Skeletal muscle satellite cell (primary cell): ENCODE results near the gene LRRC31.

Experiments used
- H3K27me3 ChIP-seq: 2 replicates; pipeline ENCODE4 v1.7.0; 2013; ENCODE audit warnings: low read length; ENCODE audit not compliant: control insufficient read depth, insufficient read depth
- H3K36me3 ChIP-seq: 2 replicates; pipeline ENCODE4 v1.7.0; 2013; ENCODE audit warnings: mild to moderate bottlenecking, control low read depth, low read length; ENCODE audit not compliant: insufficient read depth
- H3K4me1 ChIP-seq: 2 replicates; pipeline ENCODE4 v1.7.0; 2013; ENCODE audit warnings: low read length; ENCODE audit not compliant: control insufficient read depth, insufficient read depth
- H3K4me2 ChIP-seq: 2 replicates; pipeline ENCODE4 v1.7.0; 2013; ENCODE audit warnings: mild to moderate bottlenecking, low read length
- H3K4me3 ChIP-seq: 2 replicates; pipeline ENCODE4 v1.7.0; 2013; ENCODE audit warnings: low read length
- H3K9ac ChIP-seq: 2 replicates; pipeline ENCODE4 v1.7.0; 2013; ENCODE audit warnings: mild to moderate bottlenecking, low read depth, low read length, moderate library complexity
- H3K9me3 ChIP-seq: replicated peaks from 2 replicates; pipeline ENCODE4 v1.7.0; 2013; ENCODE audit warnings: mild to moderate bottlenecking, control low read depth, low read length

LRRC31 gene

GRCh38 chr3:169811631-169812331, 58.0 kb downstream of the LRRC31 start:
- H3K4me3 ChIP-seq = peak overlapping the region; percentile 73
- H3K9me3 ChIP-seq = peaks cover 2% of the 10 kb centered on the region
- peak overlapping the region; percentile 87 for H3K9ac ChIP-seq
- peak overlapping the region; percentile 91 for H3K4me2 ChIP-seq
- H3K27me3 ChIP-seq = no peaks in the 10 kb centered on the region
- H3K4me1 ChIP-seq = peaks cover 25% of the 10 kb centered on the region
- no peaks in the 10 kb centered on the region for H3K36me3 ChIP-seq

GRCh38 chr3:169809230-169809795, 60.4 kb downstream of the LRRC31 start:
- no peak overlapping the region for H3K4me3 ChIP-seq
- no peaks in the 10 kb centered on the region for H3K27me3 ChIP-seq
- no peaks in the 10 kb centered on the region for H3K9me3 ChIP-seq
- peaks cover 25% of the 10 kb centered on the region for H3K4me1 ChIP-seq
- H3K9ac ChIP-seq = no peak overlapping the region
- H3K4me2 ChIP-seq = no peak overlapping the region
- H3K36me3 ChIP-seq = no peaks in the 10 kb centered on the region

GRCh38 chr3:169804681-169805080, 65.1 kb downstream of the LRRC31 start:
- no peaks in the 10 kb centered on the region for H3K27me3 ChIP-seq
- H3K4me1 ChIP-seq = no peaks in the 10 kb centered on the region
- no peak overlapping the region for H3K4me2 ChIP-seq
- H3K9ac ChIP-seq = no peak overlapping the region
- H3K9me3 ChIP-seq = no peaks in the 10 kb centered on the region
- no peak overlapping the region for H3K4me3 ChIP-seq
- H3K36me3 ChIP-seq = no peaks in the 10 kb centered on the region

- no peak overlapping the region for H3K4me3 ChIP-seq
- peaks cover 41% of the 10 kb centered on the region for H3K36me3 ChIP-seq
- H3K4me1 ChIP-seq = no peaks in the 10 kb centered on the region
- no peaks in the 10 kb centered on the region for H3K9me3 ChIP-seq
- H3K27me3 ChIP-seq = no peaks in the 10 kb centered on the region
- no peak overlapping the region for H3K4me2 ChIP-seq
- H3K9ac ChIP-seq = no peak overlapping the region
Observed at GRCh38 chr3:169792359-169792758, 77.4 kb downstream of the LRRC31 start.

- Histone ChIP-seq H3K4me1 (no peaks in the 10 kb centered on the region), H3K36me3 (peaks cover 54% of the 10 kb centered on the region), H3K9ac (no peak overlapping the region), H3K9me3 (no peaks in the 10 kb centered on the region), H3K4me2 (no peak overlapping the region), H3K27me3 (no peaks in the 10 kb centered on the region), H3K4me3 (no peak overlapping the region)
Observed at GRCh38 chr3:169790687-169791429, 78.9 kb downstream of the LRRC31 start.

GRCh38 chr3:169790219-169790618, 79.5 kb downstream of the LRRC31 start:
- H3K27me3 ChIP-seq = no peaks in the 10 kb centered on the region
- no peaks in the 10 kb centered on the region for H3K9me3 ChIP-seq
- H3K4me1 ChIP-seq = no peaks in the 10 kb centered on the region
- no peak overlapping the region for H3K9ac ChIP-seq
- H3K4me3 ChIP-seq = no peak overlapping the region
- no peak overlapping the region for H3K4me2 ChIP-seq
- H3K36me3 ChIP-seq = peaks cover 61% of the 10 kb centered on the region
